MM.1S (cell line): Measurements from ENCODE around the gene RPL19.

Source experiments
- CTCF ChIP-seq: fragments of 300-600 bp; sonication (generic); IDR thresholded peaks from 2 replicates; pipeline ENCODE4 v1.5.1; 2016; ENCODE audit warnings: antibody characterized with exemption, low read length, mixed read lengths
- EZH2 ChIP-seq: fragments of 300-600 bp; sonication (generic); optimal IDR thresholded peaks from 2 replicates; pipeline ENCODE3; 2017; ENCODE audit warnings: low read depth, mild to moderate bottlenecking, antibody characterized with exemption, low read length, mixed read lengths
- EZH2phosphoT487 ChIP-seq: fragments of 300-600 bp; sonication (generic); IDR thresholded peaks from 2 replicates; pipeline ENCODE4 v1.6.1; 2018; ENCODE audit warnings: antibody characterized with exemption, low read length

DNA sequence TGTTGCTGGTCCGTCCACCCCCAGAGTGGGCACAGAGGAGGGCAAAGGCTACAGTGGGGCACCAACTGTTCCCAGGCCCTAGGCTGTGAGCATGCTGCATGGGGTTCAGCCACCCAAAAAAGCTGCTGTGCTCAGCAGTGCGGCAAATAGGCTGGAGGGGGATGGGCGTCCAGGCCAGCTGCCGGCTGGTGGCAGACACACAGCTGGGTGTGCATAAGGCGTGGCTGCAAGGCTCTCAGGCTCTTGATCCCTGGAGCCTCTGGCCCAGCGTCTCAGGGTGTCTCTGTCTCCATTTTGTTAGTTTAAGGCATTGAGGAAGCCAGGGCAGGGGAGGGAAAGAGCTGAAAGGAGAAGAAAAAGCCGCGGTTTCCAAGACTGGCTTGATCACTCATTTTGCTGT, 8.8 kb downstream of the RPL19 start:
- TF ChIP-seq CTCF (no peak), EZH2 (no peak), EZH2phosphoT487 (no peak)
